Erythroblast (primary cell): ENCODE data around the gene RHOBTB1.

Experiments
- GATA1 ChIP-seq: IDR thresholded peaks from 2 replicates; pipeline ENCODE4 v1.6.1; 2011; ENCODE audit warnings: low read depth, mild to moderate bottlenecking, control low read depth, low read length, moderate library complexity
- POLR2A ChIP-seq: IDR thresholded peaks from 2 replicates; pipeline ENCODE4 v1.6.1; 2011; ENCODE audit warnings: mild to moderate bottlenecking, low read length

DNA sequence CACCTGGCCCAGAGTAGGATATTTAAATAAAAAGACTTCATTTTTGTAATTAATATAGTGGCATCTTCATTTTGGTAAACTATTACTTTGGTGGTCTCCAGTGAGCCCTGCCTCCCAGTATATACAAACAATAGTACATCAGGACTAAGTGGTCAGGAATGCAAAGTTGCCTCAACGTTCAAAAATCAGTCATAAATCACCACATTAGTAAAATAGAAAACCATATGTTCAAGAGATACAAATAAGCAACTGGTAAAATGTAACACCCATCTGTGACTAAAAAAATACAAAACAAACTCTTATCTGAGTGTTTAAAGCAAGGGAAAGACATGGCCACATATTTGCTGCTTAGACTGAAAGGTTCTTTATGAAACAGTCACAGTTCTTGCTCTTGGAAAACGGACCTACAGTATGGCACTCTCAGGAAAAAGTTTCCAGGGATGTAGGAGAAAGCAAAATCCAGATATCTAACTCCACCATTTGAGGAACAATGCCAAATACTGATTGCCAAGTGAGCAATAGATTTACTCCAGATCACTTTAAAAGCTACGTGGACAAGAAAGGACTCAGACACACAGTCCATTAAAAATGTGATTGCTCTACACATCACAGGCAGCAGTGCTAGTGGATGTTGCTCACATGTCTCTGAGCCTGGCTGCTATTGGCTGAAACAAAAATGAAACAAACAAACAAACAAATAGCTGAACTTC is 15.1 kb upstream of the RHOBTB1 start:
- TF ChIP-seq POLR2A (no peak), GATA1 (no peak)
